GM19025 (cell line): ENCODE data around the gene ARSA.

Experiments used
- ATAC-seq: cut with Tn5 transposase; IDR thresholded peaks from one replicate; pipeline ENCODE4 v1.9.1; 2021; ENCODE audit warnings: mild to moderate bottlenecking, low read depth, moderate library complexity; ENCODE audit not compliant: unreplicated experiment

The ARSA gene

DNA sequence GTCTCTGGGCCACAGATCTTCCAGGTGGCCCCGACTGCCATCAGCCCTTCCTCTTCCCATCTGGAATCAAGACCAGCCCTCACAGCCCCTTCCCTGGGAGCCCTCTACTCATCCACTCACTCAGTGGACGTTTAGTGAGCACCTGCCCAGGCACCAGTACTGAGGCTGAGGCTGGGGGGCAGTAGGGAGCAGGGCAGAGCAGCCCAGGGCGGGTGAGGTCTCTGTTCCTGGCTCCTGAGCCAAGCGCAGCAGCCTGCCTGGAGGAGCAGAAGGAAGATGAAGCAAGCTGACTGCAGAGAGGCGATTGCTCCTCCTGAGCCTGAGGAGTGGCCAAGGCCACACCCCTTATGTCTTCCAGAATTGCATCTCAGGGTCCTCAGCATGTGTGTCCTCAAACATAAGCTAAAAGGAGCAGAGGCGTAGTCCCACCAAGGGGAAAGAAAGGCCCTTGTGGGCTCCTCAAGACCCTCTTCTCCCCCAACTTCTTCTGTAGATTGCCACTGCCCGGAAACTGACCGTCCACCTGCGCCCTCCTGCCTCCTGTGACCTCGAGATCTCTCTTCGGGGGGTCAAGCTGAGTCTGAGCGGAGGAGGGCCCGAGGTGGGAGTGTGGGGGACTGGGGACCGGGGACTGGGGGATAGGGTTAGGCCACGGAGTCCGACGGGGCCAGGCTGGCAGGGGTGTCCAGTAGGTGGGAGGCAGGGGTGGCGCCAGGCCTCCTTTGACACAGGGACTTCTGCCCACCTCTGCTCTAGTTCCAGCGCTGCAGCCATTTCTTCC lies 21.6 kb downstream of the ARSA start:
- no peak for ATAC-seq

DNA sequence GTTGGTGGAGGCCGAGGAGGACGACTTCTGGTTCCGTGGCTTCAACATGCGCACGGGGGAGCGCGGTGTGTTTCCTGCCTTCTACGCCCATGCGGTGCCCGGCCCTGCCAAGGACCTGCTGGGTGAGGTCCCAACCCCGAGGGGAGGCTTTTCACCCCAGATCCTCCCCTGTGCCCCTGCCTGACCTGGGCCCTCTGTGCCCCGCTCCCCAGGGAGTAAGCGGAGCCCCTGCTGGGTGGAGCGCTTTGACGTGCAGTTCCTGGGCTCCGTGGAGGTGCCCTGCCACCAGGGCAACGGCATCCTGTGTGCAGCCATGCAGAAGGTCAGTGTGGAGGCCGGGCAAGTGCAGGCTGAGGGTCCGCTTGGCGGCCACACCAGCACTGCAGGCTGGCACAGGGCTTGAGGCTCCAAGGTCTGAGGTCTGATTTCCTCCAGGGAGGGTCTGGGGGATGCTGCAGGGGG lies 22.3 kb downstream of the ARSA start:
- ATAC-seq, result no peak

DNA sequence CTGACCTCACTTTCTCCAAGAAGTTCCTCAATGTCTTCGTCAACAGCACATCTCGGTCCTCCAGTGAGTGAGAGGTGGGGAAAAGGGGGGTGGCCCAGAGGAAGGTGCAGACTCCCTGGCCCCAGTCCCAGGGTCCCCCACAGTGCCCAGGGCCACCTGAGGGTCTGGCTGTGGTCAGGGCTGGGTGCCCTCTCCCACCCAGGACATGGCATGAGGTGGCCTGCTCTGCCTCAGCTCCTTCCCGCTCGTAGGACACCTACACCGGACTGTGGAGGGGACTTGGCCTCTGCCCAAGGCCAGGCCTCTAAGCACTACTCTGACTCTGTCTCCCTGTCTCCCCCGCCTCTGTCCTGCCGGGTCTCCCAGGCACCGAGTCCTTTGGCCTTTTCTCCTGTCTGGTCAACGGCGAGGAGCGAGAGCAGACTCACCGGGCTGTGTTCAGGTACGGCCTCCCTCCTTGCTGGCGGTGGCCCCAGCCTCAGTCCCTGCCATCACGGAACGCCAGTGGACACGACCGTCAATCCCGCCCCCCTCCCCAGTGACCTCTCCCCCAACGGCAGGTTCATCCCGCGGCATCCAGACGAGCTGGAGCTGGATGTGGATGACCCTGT lies 22.8 kb downstream of the ARSA start:
- no peak for ATAC-seq

DNA sequence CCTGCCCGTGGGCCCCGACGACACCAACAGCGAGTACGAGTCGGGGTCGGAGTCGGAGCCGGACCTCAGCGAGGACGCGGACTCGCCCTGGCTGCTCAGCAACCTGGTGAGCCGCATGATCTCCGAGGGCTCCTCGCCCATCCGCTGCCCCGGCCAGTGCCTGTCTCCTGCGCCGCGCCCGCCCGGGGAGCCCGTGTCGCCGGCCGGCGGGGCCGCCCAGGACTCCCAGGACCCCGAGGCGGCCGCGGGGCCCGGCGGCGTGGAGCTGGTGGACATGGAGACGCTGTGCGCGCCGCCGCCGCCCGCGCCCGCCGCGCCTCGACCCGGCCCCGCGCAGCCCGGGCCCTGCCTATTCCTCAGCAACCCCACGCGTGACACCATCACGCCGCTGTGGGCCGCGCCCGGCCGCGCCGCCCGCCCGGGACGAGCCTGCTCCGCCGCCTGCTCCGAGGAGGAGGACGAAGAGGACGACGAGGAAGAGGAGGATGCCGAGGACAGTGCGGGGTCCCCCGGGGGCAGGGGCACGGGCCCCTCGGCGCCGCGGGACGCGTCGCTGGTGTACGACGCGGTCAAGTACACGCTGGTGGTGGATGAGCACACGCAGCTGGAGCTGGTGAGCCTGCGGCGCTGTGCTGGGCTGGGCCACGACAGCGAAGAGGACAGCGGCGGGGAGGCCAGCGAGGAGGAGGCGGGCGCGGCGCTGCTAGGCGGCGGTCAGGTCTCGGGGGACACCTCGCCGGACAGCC lies 23.5 kb downstream of the ARSA start:
- no peak for ATAC-seq

GRCh38 chr22:50603511-50604255 lies 24.3 kb downstream of the ARSA start:
- no peak for ATAC-seq

GRCh38 chr22:50602338-50602700 lies 25.6 kb downstream of the ARSA start:
- ATAC-seq, result no peak

DNA sequence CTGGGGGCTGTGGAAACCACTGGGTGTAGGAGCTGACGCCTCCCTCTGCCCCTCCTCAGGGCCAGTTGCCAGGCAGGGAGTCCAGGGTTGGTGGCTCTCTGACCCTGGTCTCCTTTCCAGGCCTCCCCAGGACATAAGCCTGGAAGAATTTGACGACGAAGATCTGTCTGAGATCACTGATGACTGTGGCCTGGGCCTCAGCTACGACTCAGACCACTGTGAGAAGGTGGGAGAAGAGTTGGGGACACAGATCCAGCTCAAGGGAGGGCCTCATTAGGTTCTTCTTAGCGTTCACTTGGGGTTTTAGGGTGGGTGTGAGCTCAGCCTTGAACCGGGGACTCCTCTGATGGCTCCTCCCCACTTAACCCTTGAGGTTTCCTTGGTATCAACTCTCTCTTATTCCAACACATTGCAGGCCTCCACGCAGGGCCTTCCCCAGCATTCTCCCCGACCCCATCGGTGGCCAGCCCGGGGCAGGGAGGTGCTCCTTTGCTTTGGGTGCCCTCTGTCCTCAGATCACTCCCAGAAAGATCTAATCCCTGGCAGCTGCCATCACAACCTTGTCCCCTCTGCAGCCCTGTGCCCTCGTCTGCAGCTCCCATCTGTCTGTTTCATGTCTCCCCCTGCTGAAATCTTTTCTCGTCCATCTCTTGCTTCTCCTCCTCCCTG lies 26.1 kb downstream of the ARSA start:
- no peak for ATAC-seq

DNA sequence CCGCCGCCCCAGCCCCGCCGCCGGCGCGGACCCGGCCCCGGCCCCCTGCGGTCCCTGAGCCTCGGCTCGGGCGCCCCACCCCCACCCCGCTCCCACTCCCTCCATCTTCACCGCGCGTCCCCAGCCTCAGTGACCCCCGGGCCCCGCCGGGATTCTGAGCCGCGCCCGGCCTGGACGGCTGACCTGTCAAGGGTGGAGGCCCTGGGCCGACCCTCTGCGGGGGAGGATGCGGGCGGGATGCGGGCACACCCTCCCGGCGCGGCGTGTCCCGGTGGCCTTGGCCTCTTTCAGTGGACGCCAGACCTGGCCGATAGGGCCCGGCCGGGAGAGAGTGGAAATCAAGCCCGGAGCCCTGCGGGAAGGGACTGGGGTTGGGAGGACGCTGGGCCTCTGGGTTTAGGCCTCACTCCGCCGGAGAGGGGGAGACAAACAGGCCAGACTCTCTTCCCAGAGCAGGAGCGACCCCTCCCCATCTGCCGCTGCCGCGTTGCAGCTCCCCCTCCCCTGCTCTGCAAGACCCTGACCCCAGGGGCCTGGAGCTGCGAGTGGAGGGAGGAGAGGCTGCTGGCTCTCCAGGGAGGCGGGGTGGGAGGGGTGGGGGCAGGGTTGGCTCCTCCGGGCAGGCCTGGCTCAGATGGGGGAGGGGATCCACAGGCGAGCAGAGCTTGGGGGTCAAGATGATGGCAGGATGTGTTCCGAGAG lies 26.8 kb downstream of the ARSA start:
- no peak for ATAC-seq

- no peak for ATAC-seq
Observed at GRCh38 chr22:50600538-50600937, 27.4 kb downstream of the ARSA start, which contains the start of gene MAPK8IP2. MAPK8IP2 (plus strand) TSS chr22:50600793; CDS start chr22:50600819, 26 bp downstream.

- ATAC-seq, result no peak
Observed at GRCh38 chr22:50599816-50600455, 28.0 kb downstream of the ARSA start.

DNA sequence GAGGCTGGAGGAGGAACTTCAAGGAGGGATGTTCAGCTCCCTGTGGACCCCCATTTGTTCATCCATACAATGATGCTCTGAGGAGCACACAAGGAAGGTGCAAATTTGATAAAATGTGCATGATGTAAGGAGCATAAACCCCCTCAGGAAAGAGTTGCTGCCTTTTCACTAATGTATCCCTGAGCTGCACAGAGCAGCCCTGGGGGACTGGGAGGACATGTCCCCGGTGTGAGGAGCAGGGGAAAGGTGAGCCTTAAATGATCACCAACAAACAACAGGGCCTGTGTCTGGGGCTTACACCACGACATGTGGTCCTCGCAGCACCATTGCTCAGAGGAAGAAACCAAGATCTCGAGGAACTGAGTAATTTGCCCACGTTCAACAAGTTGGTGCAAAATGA lies 30.9 kb downstream of the ARSA start:
- ATAC-seq, result no peak

DNA sequence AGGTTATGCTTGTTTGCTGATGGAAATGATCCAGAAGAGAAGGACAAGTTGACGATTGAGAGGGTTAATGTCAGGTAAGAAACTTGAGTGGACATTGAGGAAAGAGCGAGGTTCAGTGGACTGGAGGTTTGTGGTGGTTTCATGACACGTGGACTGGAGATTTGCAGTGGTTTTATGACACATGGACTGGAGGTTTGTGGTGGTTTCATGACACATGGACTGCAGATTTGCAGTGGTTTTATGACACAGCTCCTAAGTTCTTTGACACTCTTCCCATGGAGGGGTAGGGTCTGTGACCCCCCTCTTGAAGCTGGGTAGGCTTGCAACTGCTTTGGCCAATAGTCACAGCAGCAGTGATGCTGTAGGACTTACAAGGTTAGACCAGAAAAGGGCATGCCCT lies 32.8 kb downstream of the ARSA start:
- no peak for ATAC-seq

DNA sequence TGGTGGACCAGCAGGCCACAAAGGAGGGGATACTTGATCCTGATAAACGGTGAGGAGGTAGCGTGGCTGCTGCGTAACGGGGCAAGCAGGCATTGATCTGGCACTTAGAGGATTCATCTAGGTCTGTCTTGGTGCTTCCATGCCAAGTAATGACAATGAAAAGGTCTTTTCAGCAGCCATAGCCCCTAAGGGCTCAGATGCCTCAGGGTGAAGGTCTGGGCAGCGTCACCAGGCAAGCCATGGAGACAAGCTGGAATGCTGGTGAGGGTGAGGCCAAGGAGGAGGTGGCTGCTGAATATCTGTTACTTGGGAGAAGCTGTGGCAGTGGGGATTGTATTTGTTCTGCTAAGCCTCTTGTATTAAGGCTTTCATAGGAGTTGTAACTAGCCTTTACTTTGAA lies 40.5 kb downstream of the ARSA start:
- ATAC-seq, result no peak

DNA sequence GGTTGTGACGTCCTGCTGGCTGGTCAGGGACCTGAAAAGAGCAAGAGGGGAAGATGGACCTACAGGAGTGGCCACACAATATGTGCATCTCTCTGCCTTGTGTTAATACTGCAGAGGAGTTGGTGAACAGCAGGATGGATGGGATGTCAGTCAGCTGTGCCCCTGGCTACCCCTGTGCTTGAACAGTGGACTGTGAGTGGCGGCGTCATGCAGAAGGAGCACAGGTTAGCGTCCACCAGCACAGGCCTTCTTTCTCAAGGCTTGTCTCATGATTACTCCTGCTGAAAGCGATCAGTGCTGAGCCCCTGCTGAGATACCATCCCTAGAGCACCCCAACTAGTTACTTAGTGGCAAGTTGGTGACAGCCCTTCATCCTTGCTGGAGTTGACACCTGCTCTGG lies 41.5 kb downstream of the ARSA start:
- no peak for ATAC-seq

- no peak for ATAC-seq
Observed at GRCh38 chr22:50585781-50586180, 42.2 kb downstream of the ARSA start.

GRCh38 chr22:50585238-50585637 lies 42.7 kb downstream of the ARSA start:
- no peak for ATAC-seq

DNA sequence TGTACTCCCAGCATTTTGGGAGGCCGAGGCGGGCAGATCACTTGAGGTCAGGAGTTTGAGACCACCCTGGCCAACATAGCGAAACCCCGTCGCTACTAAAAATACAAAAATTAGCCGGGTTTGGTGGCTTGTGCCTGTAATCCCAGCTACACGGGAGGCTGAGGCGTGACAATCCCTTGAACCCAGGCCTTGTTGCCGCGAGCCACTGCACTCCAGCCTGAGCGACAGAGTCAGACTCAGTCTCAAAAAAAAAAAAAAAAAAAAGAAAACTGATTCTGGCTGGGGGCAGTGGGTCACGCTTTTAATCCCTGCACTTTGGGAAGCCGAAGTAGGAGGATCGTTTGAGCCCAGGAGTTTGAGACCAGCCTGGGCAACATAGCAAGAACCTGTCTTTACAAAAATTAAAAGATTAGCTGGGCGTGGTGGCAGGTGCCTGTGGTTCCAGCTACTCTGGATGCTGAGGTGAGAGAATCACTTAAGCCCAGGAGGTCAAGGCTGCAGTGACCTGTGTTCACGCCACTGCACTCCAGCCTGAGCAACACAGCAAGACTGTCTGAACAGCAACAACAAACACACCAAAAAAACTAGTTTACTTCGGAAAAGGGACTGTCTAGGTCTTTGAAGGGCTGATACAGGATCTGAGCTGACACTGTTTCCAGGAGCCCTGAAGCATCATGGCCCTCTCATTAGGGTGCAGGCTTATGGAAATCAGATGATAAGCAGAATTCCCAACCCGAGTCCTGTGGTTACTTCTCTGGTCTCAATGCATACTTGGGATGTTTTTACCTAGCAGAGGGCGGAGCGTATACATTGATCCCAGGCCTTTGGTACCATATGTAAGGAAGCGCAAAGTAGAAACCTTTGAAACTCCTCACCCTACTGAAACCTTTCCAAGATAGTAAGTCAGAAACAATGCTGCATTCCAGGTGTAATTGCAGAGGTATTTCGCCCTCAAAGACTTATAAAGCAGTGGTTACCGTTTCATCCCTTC lies 43.6 kb downstream of the ARSA start:
- ATAC-seq, result no peak

DNA sequence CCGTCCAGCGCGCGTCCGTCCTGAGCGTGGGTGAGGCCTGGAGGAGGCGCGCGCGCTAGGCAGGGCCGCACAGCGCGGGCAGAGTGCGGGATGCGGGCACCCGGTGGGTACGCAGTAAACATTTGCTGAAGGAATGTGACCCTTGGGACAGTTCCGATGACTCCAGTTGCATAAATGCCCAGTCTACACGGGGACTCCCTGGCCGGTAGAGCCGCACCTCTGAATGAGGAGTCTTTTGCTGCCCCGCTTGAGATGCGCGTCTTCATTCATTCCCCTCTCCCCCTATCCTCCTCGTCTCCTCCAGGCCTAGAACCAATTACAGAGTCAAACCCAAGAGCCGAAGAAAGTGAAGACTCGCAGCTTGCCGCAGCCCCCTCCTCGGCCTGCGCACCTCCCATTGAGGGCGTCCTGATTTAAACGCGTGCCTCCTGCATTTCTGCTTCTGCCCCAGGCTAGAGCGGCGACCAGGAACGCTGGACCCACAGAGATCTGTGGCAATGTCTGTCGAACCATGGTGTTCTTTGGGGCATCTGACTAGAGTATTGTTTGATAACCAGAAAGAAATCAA lies 44.6 kb downstream of the ARSA start:
- ATAC-seq, result peak; percentile 22
